22Rv1 (cell line): Measurements from ENCODE around the gene PIGS.

ENCODE experiments used
- CTCF ChIP-seq: fragments of 450-650 bp; IDR thresholded peaks from 2 replicates; pipeline ENCODE4 v1.5.1; 2017; ENCODE audit warnings: mild to moderate bottlenecking
- ZFX ChIP-seq: fragments of 450-650 bp; IDR thresholded peaks from 2 replicates; pipeline ENCODE4 v1.6.1; 2017; ENCODE audit warnings: antibody characterized with exemption, borderline replicate concordance

GRCh38 chr17:28506763-28507487 is 64.4 kb downstream of the PIGS start:
- TF ChIP-seq CTCF, result no peak
- TF ChIP-seq ZFX, result no peak
